Measurements from ENCODE around the gene ZNF609.

ZNF609 gene

GRCh38 chr15:64651601-64652191 is 191.3 kb downstream of the ZNF609 start:
- Histone ChIP-seq H3K36me3 (ENCODE audit: insufficient read depth, low read length) (no peaks in the 10 kb centered on the region), H3K4me1 (ENCODE audit: insufficient read depth, low read length) (peaks cover 13% of the 10 kb centered on the region; the same call in 1 of the 2 replicates), H3K9me3 (ENCODE audit: control insufficient read depth, insufficient read depth, low read length) (no peaks in the 10 kb centered on the region), H3K9ac (ENCODE audit: low read depth, low read length) (no peak overlapping the region)

- no peaks in the 10 kb centered on the region for H3K9me3 ChIP-seq (ENCODE audit: control insufficient read depth, insufficient read depth, low read length)
Measured at GRCh38 chr15:64653757-64654156, 193.4 kb downstream of the ZNF609 start.

GRCh38 chr15:64656508-64656907 is 196.1 kb downstream of the ZNF609 start:
- H3K9ac ChIP-seq (ENCODE audit: low read depth, low read length): no peak overlapping the region
- no peaks in the 10 kb centered on the region for H3K36me3 ChIP-seq (ENCODE audit: insufficient read depth, low read length)
- peaks cover 7% of the 10 kb centered on the region; the same call in 1 of the 2 replicates for H3K4me1 ChIP-seq (ENCODE audit: insufficient read depth, low read length)
- H3K9me3 ChIP-seq (ENCODE audit: control insufficient read depth, insufficient read depth, low read length): no peaks in the 10 kb centered on the region

More at GRCh38 chr15:64653757-64654156, 193.4 kb downstream of the ZNF609 start:
- Histone ChIP-seq H3K36me3 (ENCODE audit: insufficient read depth, low read length) (no peaks in the 10 kb centered on the region), H3K9ac (ENCODE audit: low read depth, low read length) (no peak overlapping the region), H3K4me1 (ENCODE audit: insufficient read depth, low read length) (peaks cover 13% of the 10 kb centered on the region; the same call in 1 of the 2 replicates)

- H3K36me3 ChIP-seq (ENCODE audit: insufficient read depth, low read length): no peaks in the 10 kb centered on the region
- H3K9me3 ChIP-seq (ENCODE audit: control insufficient read depth, insufficient read depth, low read length): no peaks in the 10 kb centered on the region
- no peak overlapping the region for H3K9ac ChIP-seq (ENCODE audit: low read depth, low read length)
- peaks cover 12% of the 10 kb centered on the region for H3K4me1 ChIP-seq (ENCODE audit: insufficient read depth, low read length)
Measured at GRCh38 chr15:64665179-64665578, 204.8 kb downstream of the ZNF609 start.

GRCh38 chr15:64667736-64668161 is 207.4 kb downstream of the ZNF609 start:
- H3K9me3 ChIP-seq (ENCODE audit: control insufficient read depth, insufficient read depth, low read length): no peaks in the 10 kb centered on the region
- H3K36me3 ChIP-seq (ENCODE audit: insufficient read depth, low read length): no peaks in the 10 kb centered on the region
- H3K4me1 ChIP-seq (ENCODE audit: insufficient read depth, low read length): peaks cover 12% of the 10 kb centered on the region
- no peak overlapping the region for H3K9ac ChIP-seq (ENCODE audit: low read depth, low read length)

GRCh38 chr15:64673866-64674265 is 213.5 kb downstream of the ZNF609 start:
- no peak overlapping the region for H3K9ac ChIP-seq (ENCODE audit: low read depth, low read length)
- no peaks in the 10 kb centered on the region for H3K4me1 ChIP-seq (ENCODE audit: insufficient read depth, low read length)
- no peaks in the 10 kb centered on the region for H3K9me3 ChIP-seq (ENCODE audit: control insufficient read depth, insufficient read depth, low read length)
- H3K36me3 ChIP-seq (ENCODE audit: insufficient read depth, low read length): peaks cover 7% of the 10 kb centered on the region

GRCh38 chr15:64678126-64678819 is 217.9 kb downstream of the ZNF609 start:
- peaks cover 18% of the 10 kb centered on the region for H3K36me3 ChIP-seq (ENCODE audit: insufficient read depth, low read length)
- no peak overlapping the region for H3K9ac ChIP-seq (ENCODE audit: low read depth, low read length)
- no peaks in the 10 kb centered on the region for H3K4me1 ChIP-seq (ENCODE audit: insufficient read depth, low read length)
- no peaks in the 10 kb centered on the region for H3K9me3 ChIP-seq (ENCODE audit: control insufficient read depth, insufficient read depth, low read length)

- no peaks in the 10 kb centered on the region for H3K4me1 ChIP-seq (ENCODE audit: insufficient read depth, low read length)
- peaks cover 26% of the 10 kb centered on the region for H3K36me3 ChIP-seq (ENCODE audit: insufficient read depth, low read length)
- H3K9me3 ChIP-seq (ENCODE audit: control insufficient read depth, insufficient read depth, low read length): no peaks in the 10 kb centered on the region
- H3K9ac ChIP-seq (ENCODE audit: low read depth, low read length): no peak overlapping the region
Measured at GRCh38 chr15:64680097-64680496, 219.7 kb downstream of the ZNF609 start.

GRCh38 chr15:64681424-64682024 is 221.1 kb downstream of the ZNF609 start:
- Histone ChIP-seq H3K9ac (ENCODE audit: low read depth, low read length) (no peak overlapping the region), H3K9me3 (ENCODE audit: control insufficient read depth, insufficient read depth, low read length) (no peaks in the 10 kb centered on the region), H3K36me3 (ENCODE audit: insufficient read depth, low read length) (peaks cover 26% of the 10 kb centered on the region), H3K4me1 (ENCODE audit: insufficient read depth, low read length) (no peaks in the 10 kb centered on the region)

- Histone ChIP-seq H3K9ac (ENCODE audit: low read depth, low read length) (no peak overlapping the region), H3K36me3 (ENCODE audit: insufficient read depth, low read length) (peaks cover 26% of the 10 kb centered on the region), H3K4me1 (ENCODE audit: insufficient read depth, low read length) (no peaks in the 10 kb centered on the region), H3K9me3 (ENCODE audit: control insufficient read depth, insufficient read depth, low read length) (no peaks in the 10 kb centered on the region)
Measured at GRCh38 chr15:64682255-64682654, 221.9 kb downstream of the ZNF609 start.

- no peak overlapping the region for H3K9ac ChIP-seq (ENCODE audit: low read depth, low read length)
- no peaks in the 10 kb centered on the region for H3K9me3 ChIP-seq (ENCODE audit: control insufficient read depth, insufficient read depth, low read length)
- H3K36me3 ChIP-seq (ENCODE audit: insufficient read depth, low read length): peaks cover 31% of the 10 kb centered on the region
- H3K4me1 ChIP-seq (ENCODE audit: insufficient read depth, low read length): peaks cover 4% of the 10 kb centered on the region
Measured at GRCh38 chr15:64683378-64683777, 223.0 kb downstream of the ZNF609 start.

GRCh38 chr15:64685230-64685888 is 225.0 kb downstream of the ZNF609 start:
- peaks cover 40% of the 10 kb centered on the region for H3K36me3 ChIP-seq (ENCODE audit: insufficient read depth, low read length)
- H3K4me1 ChIP-seq (ENCODE audit: insufficient read depth, low read length): peaks cover 8% of the 10 kb centered on the region
- no peaks in the 10 kb centered on the region for H3K9me3 ChIP-seq (ENCODE audit: control insufficient read depth, insufficient read depth, low read length)
- no peak overlapping the region for H3K9ac ChIP-seq (ENCODE audit: low read depth, low read length)

- Histone ChIP-seq H3K4me1 (ENCODE audit: insufficient read depth, low read length) (peaks cover 8% of the 10 kb centered on the region), H3K9ac (ENCODE audit: low read depth, low read length) (no peak overlapping the region), H3K36me3 (ENCODE audit: insufficient read depth, low read length) (peaks cover 48% of the 10 kb centered on the region), H3K9me3 (ENCODE audit: control insufficient read depth, insufficient read depth, low read length) (no peaks in the 10 kb centered on the region)
Measured at GRCh38 chr15:64686130-64686735, 225.9 kb downstream of the ZNF609 start.

GRCh38 chr15:64687172-64687571 is 226.8 kb downstream of the ZNF609 start:
- Histone ChIP-seq H3K9ac (ENCODE audit: low read depth, low read length) (no peak overlapping the region), H3K9me3 (ENCODE audit: control insufficient read depth, insufficient read depth, low read length) (no peaks in the 10 kb centered on the region), H3K36me3 (ENCODE audit: insufficient read depth, low read length) (peaks cover 54% of the 10 kb centered on the region), H3K4me1 (ENCODE audit: insufficient read depth, low read length) (peaks cover 8% of the 10 kb centered on the region)

Measured in ES-I3 (cell line).